Liver (tissue), 9 donors: Measurements from ENCODE around the gene FEZ2. TPM values are rescaled to one million over a fixed set of nuclear protein-coding genes. Genes with fewer than 3 reads are reported as not detected.
A peak's percentile ranks its signal among the peaks of the same experiment; 100 is the strongest.

Experiments used
- DNase-seq: peaks from one replicate; pipeline ENCODE4 v3.0.0-alpha.2; 2017; ENCODE audit warnings: low spot score
- H3K27ac ChIP-seq, 2 donors: one replicate each; pipeline ENCODE4 v1.7.0; 2013; ENCODE audit warnings: inconsistent platforms in 2 of 2, low read length in 2 of 2, control low read depth in 1 of 2, low read depth in 1 of 2, mild to moderate bottlenecking in 1 of 2
- H3K27me3 ChIP-seq, 4 donors: one replicate each; pipeline versions ENCODE4 v1.6.1 to v1.7.0; 2013; ENCODE audit warnings: low read length in 3 of 4, inconsistent platforms in 1 of 4, mild to moderate bottlenecking in 1 of 4, moderate library complexity in 1 of 4; ENCODE audit not compliant: control insufficient read depth in 4 of 4, insufficient read depth in 4 of 4
- H3K36me3 ChIP-seq, 4 donors: one replicate each; pipeline versions ENCODE4 v1.6.1 to v1.7.0; 2013; ENCODE audit warnings: low read length in 3 of 4, mild to moderate bottlenecking in 3 of 4, low read depth in 1 of 4, moderate library complexity in 1 of 4; ENCODE audit not compliant: control insufficient read depth in 4 of 4, insufficient read depth in 3 of 4
- H3K4me1 ChIP-seq, 4 donors: one replicate each; pipeline versions ENCODE4 v1.6.1 to v1.7.0; 2013; ENCODE audit warnings: low read length in 3 of 4, mild to moderate bottlenecking in 3 of 4, moderate library complexity in 1 of 4; ENCODE audit not compliant: control insufficient read depth in 4 of 4, insufficient read depth in 4 of 4
- H3K4me3 ChIP-seq, 3 donors: one replicate each; pipeline versions ENCODE4 v1.6.1 to v1.7.0; 2013; ENCODE audit warnings: low read length in 3 of 3, control low read depth in 1 of 3, low read depth in 1 of 3, mild to moderate bottlenecking in 1 of 3
- H3K9ac ChIP-seq, 2 donors: one replicate each; pipeline ENCODE4 v1.7.0; 2013; ENCODE audit warnings: low read length in 2 of 2, mild to moderate bottlenecking in 2 of 2, moderate library complexity in 2 of 2, control low read depth in 1 of 2, low read depth in 1 of 2
- H3K9me3 ChIP-seq, 4 donors: one replicate each; pipeline versions ENCODE4 v1.6.1 to v1.7.0; 2013; ENCODE audit warnings: low read length in 3 of 4; ENCODE audit not compliant: control insufficient read depth in 4 of 4
- ATF3 ChIP-seq: IDR thresholded peaks from 2 replicates; pipeline ENCODE4 v1.6.1; 2016; ENCODE audit warnings: antibody characterized with exemption
- CTCF ChIP-seq: fragments of 150-350 bp; IDR thresholded peaks from 2 replicates; pipeline ENCODE4 v1.5.1; 2017; ENCODE audit warnings: improper control_type of control experiment, low read depth, low read length; ENCODE audit not compliant: missing input control
- GABPA ChIP-seq, 2 donors: IDR thresholded peaks in 1 of 2; conservative IDR thresholded peaks in 1 of 2; 2 replicates each; pipeline ENCODE4 v1.6.1; 2016; ENCODE audit warnings: antibody characterized with exemption in 2 of 2, mild to moderate bottlenecking in 1 of 2, moderate library complexity in 1 of 2
- HNF4A ChIP-seq, 2 donors: conservative IDR thresholded peaks; 2 replicates each; pipeline ENCODE4 v1.6.1; 2016; ENCODE audit warnings: antibody characterized with exemption in 2 of 2, mild to moderate bottlenecking in 2 of 2
- JUND ChIP-seq, 2 donors: IDR thresholded peaks; 2 replicates each; pipeline ENCODE4 v1.6.1; 2016; ENCODE audit warnings: antibody characterized with exemption in 2 of 2
- MAX ChIP-seq: IDR thresholded peaks from 2 replicates; pipeline ENCODE4 v1.6.1; 2016; ENCODE audit warnings: antibody characterized with exemption
- NR2F2 ChIP-seq: IDR thresholded peaks from 2 replicates; pipeline ENCODE4 v1.6.1; 2016; ENCODE audit warnings: antibody characterized with exemption
- RAD21 ChIP-seq, 2 donors: IDR thresholded peaks; 2 replicates each; pipeline ENCODE4 v1.6.1; 2016; ENCODE audit warnings: antibody characterized with exemption in 2 of 2, mild to moderate bottlenecking in 2 of 2
- REST ChIP-seq: IDR thresholded peaks from 2 replicates; pipeline ENCODE4 v1.6.1; 2016; ENCODE audit warnings: antibody characterized with exemption, mild to moderate bottlenecking
- RXRA ChIP-seq, 2 donors: IDR thresholded peaks; 2 replicates each; pipeline ENCODE4 v1.6.1; 2017 to 2018; ENCODE audit warnings: antibody characterized with exemption in 2 of 2, mild to moderate bottlenecking in 1 of 2
- YY1 ChIP-seq: IDR thresholded peaks from 2 replicates; pipeline ENCODE4 v1.6.1; 2016; ENCODE audit warnings: antibody characterized with exemption, mild to moderate bottlenecking
- ZBTB33 ChIP-seq: IDR thresholded peaks from 2 replicates; pipeline ENCODE4 v1.6.1; 2016; ENCODE audit warnings: antibody characterized with exemption
- WGBS: extraction: QIAGEN DNeasy Blood & Tissue Kit; methylation state at CpG from one replicate; pipeline ENCODE4 v1.1.7; 2013; 5-methylcytosine and 5-hydroxymethylcytosine counted together
- polyA plus RNA-seq, 2 donors: library from polyadenylated mRNA; stranded (reverse) in 1 of 2; unstranded in 1 of 2; fragments of 200-250 nt in 1 of 2; fragments of >200 nt in 1 of 2; fragmentation: Nextera tagmentation in 1 of 2; extraction: Ambion mirVana in 1 of 2; gene quantifications; one replicate each; pipeline versions ENCODE4 v1.2.1 to v1.2.3, GENCODE V29; 2013 to 2015
- total RNA-seq, 2 donors: library from RNA; depleted of rRNA; stranded (reverse); fragments of >200 nt; gene quantifications; one replicate each; pipeline ENCODE4 v1.2.3, GENCODE V29; 2014
- donor health status: healthy.
- donor health status: healthy.
- donor health status: healthy.
- donor health status: healthy.
- donor health status: healthy.

FEZ2 gene
- 10 to 100 TPM; 13.8 to 14.5 TPM for total RNA-seq
- polyA plus RNA-seq, result 10 to 100 TPM; 11.9 to 16.1 TPM

GRCh38 chr2:36597532-36598377 lies at the start of gene FEZ2:
TSS of gene FEZ2 (minus strand) at chr2:36598168. CDS start at chr2:36598142, 26 bp downstream.
- peaks cover 5 to 16% (median 7%) of the 10 kb centered on the region in 4 donors for H3K4me1 ChIP-seq
- under 1% methylated on average over 81 of the region's 81 CpGs for WGBS
- DNase-seq, result peak; percentile 83
- no peaks in the 10 kb centered on the region for H3K27me3 ChIP-seq
- peak within 1 kb of the TSS; percentile 66 to 99 (median 69) for H3K4me3 ChIP-seq
- H3K36me3 ChIP-seq, result no peaks in the 10 kb centered on the region
- peak within 1 kb of the TSS in 1 of 2 donors; percentile 5 for H3K9ac ChIP-seq
- peak within 1 kb of the TSS; percentile 57 to 75 for H3K27ac ChIP-seq
- no peaks in the 10 kb centered on the region for H3K9me3 ChIP-seq
- no peak for TF ChIP-seq ATF3
- peak in 1 of 2 donors; percentile 23 for TF ChIP-seq RAD21 (IDR thresholded peaks at IDR 0.05)
- TF ChIP-seq YY1, result peak; percentile 33

GRCh38 chr2:36634981-36635597 lies 37.1 kb upstream of the FEZ2 start:
- H3K4me3 ChIP-seq, result no peak overlapping the region
- no peak for DNase-seq
- 86% methylated on average over 3 of the region's 3 CpGs for WGBS

More at GRCh38 chr2:36634981-36635597, 37.1 kb upstream of the FEZ2 start:
- TF ChIP-seq RAD21 (IDR thresholded peaks at IDR 0.05) (no peak), ZBTB33 (no peak), NR2F2 (no peak), REST (no peak), JUND (IDR thresholded peaks at IDR 0.05) (no peak), HNF4A (conservative IDR thresholded peaks at IDR 0.05) (no peak), MAX (no peak), ATF3 (no peak), RXRA (IDR thresholded peaks at IDR 0.05) (no peak), CTCF (no peak), GABPA (IDR thresholded peaks at IDR 0.05 in 1 of 2, conservative IDR thresholded peaks at IDR 0.05 in 1 of 2) (no peak)
- Histone ChIP-seq H3K27me3 (no peaks in the 10 kb centered on the region), H3K9me3 (peaks cover 0 to 5% (median 0%) of the 10 kb centered on the region in 4 donors), H3K9ac (no peak overlapping the region), H3K27ac (no peak overlapping the region), H3K4me1 (no peaks in the 10 kb centered on the region), H3K36me3 (no peaks in the 10 kb centered on the region)
